Measurements from ENCODE around the gene DOCK1.

DOCK1 gene

GRCh38 chr10:127092916-127093315 is 187.7 kb downstream of the DOCK1 start:
- no peak for DNase-seq

DNA sequence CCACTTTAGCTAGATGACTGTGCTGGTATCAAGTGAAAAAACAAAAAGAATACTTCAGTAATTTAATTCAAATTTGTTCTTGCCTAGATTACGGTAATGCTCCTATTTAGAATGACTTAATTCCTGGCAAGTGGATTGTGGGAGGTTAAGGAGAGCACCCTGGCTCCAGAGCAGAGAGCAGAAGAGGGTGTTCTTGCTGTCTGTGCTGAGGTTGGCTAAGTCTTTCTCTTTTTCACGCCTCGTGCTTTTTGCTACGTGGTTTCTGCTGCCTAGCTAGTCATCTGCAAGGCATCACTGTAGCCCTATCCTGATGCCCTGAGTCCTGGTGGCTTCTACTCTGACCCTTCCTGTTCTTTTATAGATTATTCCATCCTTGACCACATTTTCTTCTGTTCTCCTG is 189.8 kb downstream of the DOCK1 start:
- no peak for DNase-seq

GRCh38 chr10:127100983-127101615 is 195.9 kb downstream of the DOCK1 start:
- no peak for DNase-seq

DNA sequence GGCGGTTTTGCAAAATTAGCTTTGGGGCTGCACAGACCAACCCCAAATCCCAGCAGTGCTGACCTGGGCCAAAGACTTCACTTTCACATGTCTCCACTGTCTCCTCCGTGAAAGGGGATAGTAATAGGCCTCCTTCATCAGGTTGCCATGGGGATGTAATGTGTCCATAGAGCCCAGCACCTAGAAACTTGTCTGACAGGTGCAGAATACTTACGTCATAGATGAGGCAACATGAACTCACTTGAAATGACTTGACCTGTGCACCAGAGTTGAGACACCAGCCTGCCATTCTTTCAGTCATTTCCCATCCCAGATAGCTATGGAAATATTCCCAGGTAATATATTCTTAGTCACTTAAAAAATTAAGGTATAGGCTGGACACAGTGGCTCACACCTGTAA is 196.9 kb downstream of the DOCK1 start:
- no peak for DNase-seq

DNA sequence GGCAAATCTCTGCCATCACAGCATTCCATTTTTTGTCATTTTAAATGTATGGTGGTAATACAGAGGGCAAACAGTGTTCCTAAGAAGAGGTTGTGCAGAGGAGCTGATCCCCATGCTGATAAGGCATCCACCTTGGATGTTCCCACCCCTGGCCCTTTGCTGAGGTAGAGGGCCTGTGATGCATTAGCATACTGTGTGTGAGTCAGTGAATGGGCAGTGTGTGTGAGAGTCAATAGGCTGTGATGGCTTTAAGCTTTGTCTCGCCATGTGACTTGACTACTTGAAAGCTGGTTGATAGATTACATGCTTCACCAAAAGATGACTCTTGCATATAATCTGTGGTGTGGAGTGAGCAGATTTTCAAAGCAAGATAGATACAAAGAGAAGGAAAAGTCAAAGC is 209.9 kb downstream of the DOCK1 start:
- DNase-seq: no peak

DNA sequence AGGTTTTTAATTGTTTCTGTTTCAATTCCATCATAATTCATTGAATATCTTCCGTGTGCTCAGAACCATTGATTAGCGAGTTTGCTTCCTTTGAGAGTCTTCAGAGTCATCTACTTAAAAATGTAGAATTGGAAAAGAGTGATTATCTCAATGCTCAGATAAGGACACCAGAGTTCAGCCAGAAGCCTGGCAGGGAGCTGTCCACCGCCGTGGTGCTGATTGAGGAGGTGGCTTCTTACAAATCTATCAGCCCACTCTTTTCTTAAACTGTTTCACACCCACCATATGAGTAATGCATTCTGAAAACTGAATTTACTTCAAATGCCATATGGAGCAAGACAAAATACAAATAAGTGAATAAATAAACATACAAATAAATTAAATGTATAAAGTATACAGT is 211.9 kb downstream of the DOCK1 start:
- DNase-seq: peak; percentile 3

DNA sequence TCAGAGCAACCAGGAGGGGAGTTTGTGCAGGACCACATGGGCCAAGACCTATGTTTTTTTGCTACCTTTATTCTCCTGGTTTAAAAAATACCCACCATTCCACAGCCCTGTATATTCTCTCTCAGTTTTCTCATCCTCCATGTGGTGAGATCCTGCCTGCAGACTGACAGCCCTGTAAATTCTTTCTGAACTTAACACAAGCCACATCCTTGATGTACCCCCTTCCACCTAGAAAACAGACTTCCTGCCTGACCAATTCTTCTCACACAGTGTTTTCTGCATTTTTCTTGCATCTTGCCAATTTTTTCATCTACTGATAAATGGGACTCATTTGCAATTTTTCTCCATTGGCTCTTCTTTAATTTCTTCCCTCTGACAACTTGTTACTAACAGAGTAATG is 212.8 kb downstream of the DOCK1 start:
- DNase-seq: no peak

DNA sequence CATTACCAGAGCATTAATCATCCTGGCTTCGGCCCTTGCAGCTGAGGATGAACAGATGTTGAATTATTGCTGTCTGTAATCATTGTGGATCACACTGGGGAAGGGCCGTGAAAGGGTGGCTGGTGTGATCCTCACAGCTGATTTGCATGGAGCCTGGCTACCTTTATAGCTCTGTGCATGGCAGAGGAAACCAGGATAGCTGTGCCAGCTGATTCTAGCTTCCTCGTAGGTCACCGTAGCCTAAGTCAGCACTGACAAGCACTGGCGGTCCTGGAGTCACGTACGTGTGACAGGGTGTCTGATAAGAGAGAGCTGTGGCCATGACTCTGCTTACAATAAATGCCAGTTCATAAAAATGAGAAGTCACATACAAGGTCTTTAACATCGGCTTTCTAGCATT is 214.7 kb downstream of the DOCK1 start:
- DNase-seq: no peak

DNA sequence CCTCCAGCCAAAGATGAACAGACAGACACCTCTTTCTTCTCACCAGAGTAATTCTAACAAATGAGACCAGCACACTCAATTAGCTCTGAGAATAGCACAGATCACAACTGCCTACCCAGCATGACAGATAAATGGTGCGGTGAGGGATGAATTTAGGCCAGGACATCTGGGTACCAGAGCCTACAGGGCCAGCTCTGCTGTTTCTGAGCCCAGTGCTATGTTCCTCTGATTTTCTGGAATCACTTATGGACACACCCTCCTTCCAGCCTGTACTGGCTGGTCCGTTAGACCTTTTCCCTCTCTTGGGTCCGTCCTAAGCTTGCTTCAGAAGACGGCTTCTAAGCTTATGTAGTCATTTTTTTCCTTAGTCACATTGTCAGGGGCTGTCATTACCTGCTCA is 217.6 kb downstream of the DOCK1 start:
- no peak for DNase-seq

GRCh38 chr10:127123626-127124025 is 218.4 kb downstream of the DOCK1 start:
- DNase-seq: no peak

GRCh38 chr10:127125331-127125730 is 220.1 kb downstream of the DOCK1 start:
- no peak for DNase-seq

DNA sequence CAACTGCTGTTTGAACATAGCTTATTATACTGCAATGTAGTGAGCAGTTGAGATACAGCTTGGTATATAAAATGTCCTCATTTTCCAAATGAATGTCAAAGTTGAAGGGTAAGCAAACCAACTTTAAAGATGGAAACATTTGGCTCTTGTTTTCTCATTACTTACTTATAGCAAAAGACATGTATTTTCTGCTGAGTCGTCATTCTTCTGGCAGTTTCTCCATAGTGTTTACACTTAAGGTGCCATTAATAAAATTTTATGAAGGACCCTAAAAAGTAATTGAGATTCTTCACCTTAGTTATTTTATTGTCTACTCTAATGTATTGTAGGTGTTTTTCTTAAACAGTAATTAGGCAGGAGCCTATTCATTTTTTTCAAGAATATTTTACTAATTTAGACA is 222.6 kb downstream of the DOCK1 start:
- DNase-seq: no peak

DNA sequence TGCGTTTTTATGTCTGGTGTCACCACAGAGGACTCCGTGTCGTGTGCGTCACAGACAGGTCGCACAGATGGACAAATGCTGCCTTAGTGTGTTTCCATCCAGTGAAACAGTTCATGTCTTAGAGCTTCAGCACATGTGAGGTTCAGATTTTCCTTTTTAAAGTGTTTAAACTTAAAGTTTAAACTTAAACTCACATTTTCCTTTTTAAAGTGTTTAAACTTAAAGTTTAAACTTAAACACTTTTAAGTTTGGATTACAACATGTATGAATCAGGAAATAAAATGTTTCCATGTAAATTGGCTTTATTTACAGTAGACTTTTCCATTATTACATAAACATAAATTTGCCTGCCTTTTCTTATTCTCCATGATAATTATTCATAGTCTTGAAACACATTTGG is 223.9 kb downstream of the DOCK1 start:
- no peak for DNase-seq

DNA sequence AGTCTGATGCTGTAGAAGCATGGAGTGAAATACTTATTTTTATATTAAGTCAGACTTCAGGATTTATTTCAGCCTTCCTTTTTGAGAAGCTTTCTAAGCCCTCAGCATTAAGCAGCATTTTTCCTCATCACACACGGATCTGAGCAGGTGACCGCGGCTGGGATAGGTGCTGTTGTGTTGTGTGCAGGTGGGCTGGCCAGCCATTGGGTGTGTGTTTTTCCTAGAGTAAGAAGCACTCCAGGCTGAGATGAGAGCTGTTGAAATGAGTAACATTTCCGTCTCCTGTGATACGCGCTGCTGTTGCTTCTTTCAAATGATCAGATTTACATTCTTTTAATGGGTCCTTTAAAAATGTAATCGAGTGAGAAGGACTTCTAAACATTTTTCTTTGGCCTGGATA is 227.2 kb downstream of the DOCK1 start:
- DNase-seq: no peak

DNA sequence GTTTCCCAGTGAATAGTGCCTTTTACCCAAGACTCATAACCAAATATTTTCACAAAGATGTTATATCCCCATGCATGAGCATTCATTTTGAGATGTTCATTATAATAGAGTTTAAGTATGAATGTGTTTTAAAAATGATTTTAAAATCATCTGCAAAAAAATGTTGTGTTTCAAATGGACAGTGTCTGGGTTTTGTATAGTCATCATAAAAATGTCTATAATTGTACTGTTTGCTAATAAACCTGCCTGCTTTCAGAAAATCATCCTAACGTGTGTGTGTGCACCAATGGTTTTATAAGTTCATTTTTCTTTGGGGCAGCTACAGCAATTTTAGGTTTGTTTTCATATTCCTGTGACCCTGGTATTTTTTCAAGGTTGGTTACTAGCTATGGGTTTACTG is 228.0 kb downstream of the DOCK1 start:
- DNase-seq: no peak

DNA sequence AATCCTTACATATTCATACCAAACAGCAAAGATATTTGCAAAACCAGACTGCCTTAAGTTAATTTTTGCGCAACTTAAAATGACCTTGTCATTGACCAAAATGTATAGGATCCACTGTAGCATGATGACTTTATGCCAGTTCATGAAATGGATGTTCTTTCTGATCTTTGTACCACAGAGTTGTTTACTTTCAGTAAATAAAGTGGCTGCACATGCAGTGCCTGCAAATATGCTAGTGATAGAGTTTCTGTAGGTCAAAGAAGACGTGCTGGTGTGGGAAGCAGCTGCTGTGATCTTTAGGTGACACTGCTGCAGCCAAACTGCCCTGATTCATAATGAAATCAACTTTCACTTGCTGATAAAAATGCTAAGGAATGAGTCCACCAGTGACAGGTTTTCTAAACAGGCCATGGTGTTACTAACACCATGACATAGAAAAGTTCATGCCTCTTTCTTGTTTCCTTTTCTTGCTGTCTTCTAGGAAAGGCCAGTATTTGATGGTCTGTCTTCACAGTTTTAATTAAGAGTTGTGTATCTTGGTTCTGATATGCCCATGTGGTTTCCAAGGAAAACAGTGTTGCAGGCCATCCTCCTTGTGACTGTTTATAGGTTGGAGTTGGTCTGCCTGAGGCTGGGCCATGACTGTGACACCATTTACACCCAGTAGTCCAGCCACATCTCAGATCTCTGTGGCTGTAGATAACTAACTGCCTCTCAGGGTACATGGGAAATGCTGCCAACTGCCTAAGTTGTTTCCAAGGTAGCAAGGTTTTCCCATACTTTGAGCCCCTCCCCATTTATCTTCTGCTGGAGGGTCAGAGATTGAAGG is 228.7 kb downstream of the DOCK1 start:
- DNase-seq: no peak

GRCh38 chr10:127135844-127136577 is 230.8 kb downstream of the DOCK1 start:
- DNase-seq: no peak

DNA sequence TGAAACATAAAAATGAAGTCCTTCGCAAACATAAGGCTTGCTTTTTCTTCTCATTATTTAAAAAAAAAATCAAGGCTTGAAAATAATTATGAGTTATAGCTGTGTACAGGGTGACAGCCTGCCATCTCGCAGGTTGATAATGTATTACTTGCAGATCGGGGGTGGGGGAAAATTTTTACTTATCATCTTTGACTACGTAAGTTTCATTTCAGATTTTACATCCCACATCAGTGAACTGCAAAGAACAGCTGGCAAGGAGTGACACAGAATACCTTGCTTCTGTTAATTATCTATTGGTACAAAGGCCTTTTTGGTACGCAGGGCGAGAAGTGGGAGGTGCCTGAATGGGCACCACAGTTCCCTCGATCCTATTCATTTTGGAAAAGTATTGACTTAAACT is 232.2 kb downstream of the DOCK1 start:
- no peak for DNase-seq

- no peak for DNase-seq
Observed at GRCh38 chr10:127142136-127142535, 236.9 kb downstream of the DOCK1 start.

DNA sequence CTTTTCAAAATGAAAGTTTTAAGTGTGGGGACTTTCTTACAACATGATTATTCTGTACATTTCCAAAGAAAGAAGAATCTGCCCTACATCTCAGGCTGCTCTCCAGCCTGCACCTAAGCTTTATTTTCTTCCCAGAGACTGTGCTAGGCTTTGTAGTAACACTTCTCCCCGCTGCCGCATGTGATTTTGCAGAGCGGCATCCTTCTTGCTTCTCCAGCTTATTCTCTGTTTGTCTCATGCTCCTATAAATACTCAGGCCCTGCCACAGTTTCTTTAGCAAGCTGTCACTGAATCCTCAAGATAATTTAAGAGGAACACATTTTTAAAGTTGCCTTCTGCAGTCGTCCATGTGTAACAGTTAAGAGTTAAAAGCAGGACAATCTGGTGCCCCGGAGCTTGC is 237.6 kb downstream of the DOCK1 start:
- no peak for DNase-seq

- DNase-seq: no peak
Observed at GRCh38 chr10:127145173-127145572, 239.9 kb downstream of the DOCK1 start.

DNA sequence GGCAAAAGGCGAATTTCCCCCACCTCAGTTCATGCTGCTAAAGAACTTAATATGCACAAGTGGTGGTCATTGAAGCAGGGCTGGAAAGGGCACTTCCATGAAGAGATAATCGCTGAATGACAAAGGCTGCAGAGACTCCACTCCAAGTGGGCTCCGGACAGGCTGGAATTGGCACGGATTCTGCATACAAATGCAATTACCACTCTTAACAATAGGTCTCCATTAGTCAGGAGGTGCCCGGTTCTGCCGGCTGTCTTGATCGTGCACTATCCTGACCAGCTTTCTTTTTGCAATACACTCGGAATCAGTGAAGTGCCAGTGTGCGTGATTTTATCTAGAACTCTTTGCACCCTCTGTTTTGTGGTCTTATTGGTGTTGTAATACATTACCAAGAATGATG is 241.4 kb downstream of the DOCK1 start:
- DNase-seq: no peak

GRCh38 chr10:127148066-127148932 is 243.1 kb downstream of the DOCK1 start:
- peak; percentile 57 for DNase-seq
